OCI-M2 (cell line): ENCODE results near the gene LMO2.

Experiments
- DNase-seq: peaks from one replicate; lab custom pipeline; 2025; ENCODE audit not compliant: unreplicated experiment; lab: John Stamatoyannopoulos, UW

The LMO2 gene

DNA sequence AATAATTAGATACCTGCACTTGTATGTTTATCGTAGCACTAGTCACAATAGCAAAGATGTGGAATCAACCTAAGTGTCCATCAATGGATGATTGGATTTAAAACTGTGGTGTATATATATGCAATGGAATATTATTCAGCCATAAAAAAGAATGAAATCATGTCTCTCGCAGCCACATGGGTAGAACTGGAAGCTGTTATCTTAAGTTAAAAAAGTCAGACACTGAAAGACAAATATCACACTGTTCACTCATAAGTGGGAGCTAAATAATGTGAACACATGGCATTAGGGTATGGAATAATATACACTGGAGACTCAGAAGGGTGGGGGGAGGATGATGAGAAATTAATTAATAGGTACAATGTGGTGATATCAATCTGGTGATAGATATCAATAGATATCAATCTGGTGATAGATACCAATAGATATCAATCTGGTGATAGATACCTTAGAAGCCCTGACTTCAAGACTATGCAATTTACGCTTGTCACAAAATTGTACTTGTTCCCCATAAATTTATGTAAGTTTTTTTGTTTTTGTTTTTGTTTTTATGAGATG is 2.0 kb downstream of the LMO2 start:
- no peak for DNase-seq

- DNase-seq = no peak
These were observed 2.6 kb downstream of the LMO2 start for GRCh38 chr11:33889296-33889695.

DNA sequence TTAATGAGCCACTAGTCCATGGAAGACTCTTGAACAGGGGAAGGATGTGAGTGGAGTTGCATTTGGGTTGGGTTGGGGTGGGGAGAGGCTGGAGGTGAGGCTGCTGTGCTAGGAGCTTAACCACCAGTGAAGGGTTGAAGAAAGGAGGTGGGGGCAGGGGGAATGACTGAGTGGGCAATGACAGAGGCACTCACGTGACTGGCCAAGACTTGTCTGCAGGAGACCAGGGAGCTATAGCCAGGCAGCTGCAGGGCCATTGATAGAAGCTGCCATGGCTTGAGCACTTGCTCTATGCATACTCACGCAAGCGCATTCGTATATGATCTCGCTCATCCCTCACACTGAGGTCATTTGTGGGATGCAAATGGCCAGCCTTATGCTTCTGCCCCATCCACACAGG is 4.0 kb downstream of the LMO2 start:
- no peak for DNase-seq

- DNase-seq = peak; percentile 74
These were observed 6.4 kb downstream of the LMO2 start for GRCh38 chr11:33885338-33886005.

GRCh38 chr11:33884601-33885000 is 7.3 kb downstream of the LMO2 start:
- no peak for DNase-seq

DNA sequence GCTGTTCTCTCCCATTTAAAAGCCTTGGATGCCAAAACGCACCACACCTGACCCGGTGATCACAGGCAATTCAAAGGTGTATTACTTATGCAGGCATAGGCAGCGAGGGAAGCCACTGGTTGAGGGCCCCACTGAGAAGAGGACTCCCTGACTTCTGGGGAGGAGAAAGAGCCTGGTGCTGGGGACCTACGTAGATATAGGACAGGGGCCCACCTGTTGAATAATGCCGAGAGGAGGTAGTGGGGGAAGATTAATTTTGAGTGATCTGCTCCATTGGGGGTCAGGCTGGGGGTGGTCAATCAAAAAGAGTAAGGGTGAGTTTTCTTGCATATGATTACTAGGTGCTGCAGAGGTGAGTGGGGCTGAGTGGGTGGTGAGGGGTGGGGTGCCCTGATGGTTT is 7.8 kb downstream of the LMO2 start:
- no peak for DNase-seq

DNA sequence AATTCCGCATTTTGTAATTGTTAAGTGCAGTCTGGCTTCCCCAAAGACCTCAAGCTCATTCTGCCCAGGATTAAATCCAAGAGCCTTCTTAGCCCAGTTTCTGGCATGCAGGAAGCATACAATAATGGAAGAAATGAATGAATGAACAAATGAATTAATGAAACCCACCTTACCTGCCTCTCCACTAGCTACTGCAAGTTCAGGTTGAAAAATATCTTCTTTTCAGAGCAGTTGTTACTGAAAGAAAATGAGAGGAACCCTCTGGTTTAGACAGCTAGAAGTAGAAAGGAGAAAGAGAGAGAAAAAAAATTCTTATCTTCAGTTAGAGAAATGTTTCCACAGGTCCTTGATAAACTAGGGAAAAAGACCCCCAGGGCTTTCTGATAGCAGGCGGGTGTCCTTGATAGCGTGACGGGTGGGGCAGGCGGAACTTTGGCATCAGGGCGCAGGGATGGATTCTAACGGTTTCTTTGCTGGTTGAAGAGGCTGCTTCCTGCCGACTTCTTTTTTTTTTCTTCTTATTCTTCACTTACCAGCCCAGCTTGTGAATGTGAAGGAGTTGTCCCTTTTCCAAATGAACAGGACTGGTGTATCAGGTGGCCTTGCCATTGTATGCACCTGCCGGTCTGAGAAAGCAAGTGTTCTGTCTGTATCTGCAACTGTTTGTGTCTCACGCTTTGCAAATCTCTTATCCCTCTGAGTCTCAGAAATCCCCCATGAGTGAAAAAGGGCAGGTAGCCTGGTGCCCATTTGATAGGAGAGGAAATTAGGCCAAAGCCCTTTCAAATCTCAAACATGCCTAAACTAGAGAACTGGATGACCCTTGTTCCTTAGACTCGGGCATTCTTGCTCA is 10.0 kb downstream of the LMO2 start:
- peak; percentile 70 for DNase-seq

DNA sequence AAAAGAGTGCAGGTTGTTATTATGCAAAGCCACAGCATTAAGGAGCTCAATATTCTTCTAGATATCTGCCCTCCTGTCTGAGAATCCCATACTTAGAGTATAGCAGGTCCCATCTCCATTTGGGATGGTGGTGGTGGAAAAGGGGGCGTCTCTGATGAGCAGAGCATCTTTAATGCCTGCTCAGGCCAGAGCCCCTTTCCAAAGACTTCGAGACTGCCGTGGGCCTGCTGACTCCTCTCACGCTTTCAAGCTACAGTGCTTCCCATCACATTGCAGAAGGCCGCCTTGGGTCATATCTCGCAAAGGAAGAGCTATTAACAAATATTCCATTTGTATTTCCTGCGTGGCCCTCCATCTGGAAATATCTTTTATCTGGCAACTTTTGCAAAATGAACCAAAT is 10.9 kb downstream of the LMO2 start:
- DNase-seq = no peak

GRCh38 chr11:33879375-33879774 is 12.5 kb downstream of the LMO2 start:
- DNase-seq = no peak

GRCh38 chr11:33877038-33877437 is 14.8 kb downstream of the LMO2 start:
- DNase-seq = no peak

GRCh38 chr11:33875621-33876294 is 16.1 kb downstream of the LMO2 start:
- no peak for DNase-seq

DNA sequence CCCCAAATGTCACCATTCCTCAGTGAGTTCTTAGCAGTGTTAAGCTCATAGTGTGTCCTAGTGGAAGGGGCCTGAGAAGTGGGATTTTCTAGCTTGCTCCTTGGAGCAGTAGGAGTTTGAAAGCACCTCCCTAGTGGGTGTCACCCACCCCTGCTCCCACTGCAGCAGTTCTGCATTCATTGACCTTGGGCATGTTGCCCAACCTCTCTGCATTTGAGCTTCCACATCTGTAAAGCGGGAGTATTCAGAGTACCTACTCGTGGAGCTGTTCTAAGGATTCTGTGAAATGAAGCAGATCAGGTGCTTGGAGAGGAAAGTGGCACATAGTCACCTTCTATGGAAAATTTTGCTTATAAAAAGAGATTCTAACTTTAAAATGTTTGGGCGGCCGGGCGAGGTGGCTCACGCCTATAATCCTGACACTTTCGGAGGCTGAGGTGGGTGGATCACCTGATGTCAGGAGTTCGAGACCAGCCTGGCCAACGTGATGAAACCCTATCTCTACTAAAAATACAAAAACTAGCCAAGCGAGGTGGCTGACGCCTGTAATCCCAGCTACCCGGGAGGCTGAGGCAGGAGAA is 16.9 kb downstream of the LMO2 start:
- no peak for DNase-seq

DNA sequence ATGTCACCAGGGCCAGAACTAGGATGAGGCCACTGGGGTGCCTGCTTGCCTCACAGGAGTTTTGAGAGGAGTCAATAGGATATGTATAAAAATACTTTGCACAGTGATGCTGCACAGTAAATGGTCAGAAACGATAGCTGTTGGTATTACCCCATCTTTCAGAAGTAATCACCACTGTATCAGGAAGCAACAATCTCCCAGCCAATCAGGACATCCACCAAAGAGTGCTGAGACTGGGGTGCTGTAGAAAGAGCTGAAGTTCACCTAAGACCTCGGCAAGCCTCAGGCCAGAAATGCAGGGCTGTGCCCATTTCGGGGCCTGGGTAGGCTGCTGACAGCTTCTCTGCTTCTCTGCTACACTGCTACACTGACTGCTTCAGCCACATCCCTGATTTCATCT is 17.4 kb downstream of the LMO2 start:
- no peak for DNase-seq

- DNase-seq = no peak
These were observed 22.1 kb downstream of the LMO2 start for GRCh38 chr11:33869481-33870422.

DNA sequence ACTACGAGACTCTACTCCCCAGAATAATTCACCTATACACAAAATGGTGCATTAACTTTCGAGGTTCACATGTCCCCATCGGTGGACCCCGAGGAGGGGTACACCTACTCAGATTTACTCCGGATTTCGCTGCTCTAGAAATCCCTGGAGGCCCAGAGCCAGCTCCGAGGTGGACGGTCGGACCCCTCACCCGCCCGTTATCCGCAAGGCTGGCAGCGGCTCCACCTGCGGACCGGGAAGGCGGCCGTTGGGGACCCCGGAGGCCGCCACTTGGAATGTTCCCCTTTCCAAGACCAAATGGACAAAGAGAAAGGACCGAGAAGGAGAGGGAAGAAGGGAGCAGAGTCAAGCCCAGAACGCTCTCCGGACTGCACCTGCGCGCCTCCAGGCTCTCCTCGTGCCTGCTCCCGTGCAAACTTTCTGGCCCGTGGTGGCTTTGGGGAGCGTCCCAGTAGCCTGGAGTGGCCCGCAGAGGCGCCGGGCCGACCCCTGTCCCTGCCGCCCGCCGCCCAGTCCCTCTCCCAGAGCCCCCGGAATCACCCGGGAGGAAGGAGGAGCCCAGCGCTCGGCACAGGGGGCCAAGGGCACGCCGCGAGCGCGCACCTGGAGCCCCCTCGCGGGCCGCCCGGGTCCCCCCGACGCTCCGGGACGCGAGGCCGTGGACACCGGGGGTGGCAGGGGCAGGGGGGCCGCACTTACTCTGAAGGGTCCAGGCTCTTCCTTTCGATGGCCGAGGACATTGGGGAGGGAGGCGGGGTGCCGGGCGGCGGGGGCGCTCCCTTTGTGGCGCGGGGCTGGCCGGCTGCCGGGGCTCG is 23.0 kb downstream of the LMO2 start:
- no peak for DNase-seq

GRCh38 chr11:33867996-33868646 is 23.8 kb downstream of the LMO2 start:
- no peak for DNase-seq

- DNase-seq = no peak
These were observed 24.3 kb downstream of the LMO2 start for GRCh38 chr11:33867561-33867960.

GRCh38 chr11:33866936-33867335 is 24.9 kb downstream of the LMO2 start:
- DNase-seq = no peak

- no peak for DNase-seq
These were observed 27.4 kb downstream of the LMO2 start for GRCh38 chr11:33864479-33864878.
